ENCODE data around the gene DOCK2. TPM values are rescaled to one million over a fixed set of nuclear protein-coding genes. Genes with fewer than 3 reads are reported as not detected.

Gene DOCK2
- total and polyA plus RNA-seq, 7 donors = 2.3 to 21.1 (median 12.5) TPM

- peak; percentile 19 for DNase-seq
- TF ChIP-seq CTCF (IDR thresholded peaks at IDR 0.05) (no peak), POLR2AphosphoS5 (IDR thresholded peaks at IDR 0.05) (no peak), EP300 (IDR thresholded peaks at IDR 0.05) (no peak), POLR2A (IDR thresholded peaks at IDR 0.05) (no peak)
- H3K9me3 ChIP-seq = no peaks in the 10 kb centered on the region
- intact Hi-C loops (cut with DNase I) = no loop called here
- 12 to 47% methylated on average over 1 of the region's 1 CpG for WGBS, 2 donors
- H3K4me3 ChIP-seq = no peak overlapping the region
- H3K27ac ChIP-seq = no peak overlapping the region
- H3K36me3 ChIP-seq = no peaks in the 10 kb centered on the region
- no peaks in the 10 kb centered on the region for H3K27me3 ChIP-seq
- peaks cover 0 to 5% (median 0%) of the 10 kb centered on the region in 4 donors for H3K4me1 ChIP-seq
These were observed 458.6 kb downstream of the DOCK2 start for GRCh38 chr5:170095646-170096045.

GRCh38 chr5:170097934-170098333 lies 460.9 kb downstream of the DOCK2 start:
- Histone ChIP-seq H3K36me3 (no peaks in the 10 kb centered on the region), H3K9me3 (no peaks in the 10 kb centered on the region), H3K27me3 (no peaks in the 10 kb centered on the region), H3K4me3 (no peak overlapping the region), H3K27ac (no peak overlapping the region), H3K4me1 (peaks cover 0 to 6% (median 0%) of the 10 kb centered on the region in 4 donors)
- intact Hi-C loops (cut with DNase I) = no loop called here
- DNase-seq = peak; percentile 66
- WGBS, 2 donors = 53 to 72% methylated on average over 9 of the region's 9 CpGs
- no peak for TF ChIP-seq POLR2AphosphoS5 (IDR thresholded peaks at IDR 0.05)
- TF ChIP-seq EP300 (IDR thresholded peaks at IDR 0.05) = no peak
- no peak for TF ChIP-seq CTCF (IDR thresholded peaks at IDR 0.05)
- TF ChIP-seq POLR2A (IDR thresholded peaks at IDR 0.05) = no peak

- H3K9me3 ChIP-seq = no peaks in the 10 kb centered on the region
- no peak overlapping the region for H3K27ac ChIP-seq
- TF ChIP-seq POLR2A (IDR thresholded peaks at IDR 0.05) = no peak
- no peak for TF ChIP-seq POLR2AphosphoS5 (IDR thresholded peaks at IDR 0.05)
- peak in 3 of 4 experiments; percentile 42 to 49 (median 43) for TF ChIP-seq CTCF (IDR thresholded peaks at IDR 0.05)
- no peak for TF ChIP-seq EP300 (IDR thresholded peaks at IDR 0.05)
- intact Hi-C loops (cut with DNase I) = loop anchor here (5.0 kb wide), 2 partner anchors 322 to 532 kb away; no protein-coding TSS in a partner anchor
- no peak overlapping the region for H3K4me3 ChIP-seq
- peaks cover 0 to 6% (median 0%) of the 10 kb centered on the region in 4 donors for H3K4me1 ChIP-seq
- 29 to 34% methylated on average over 13 of the region's 13 CpGs for WGBS, 2 donors
- no peaks in the 10 kb centered on the region for H3K27me3 ChIP-seq
- H3K36me3 ChIP-seq = no peaks in the 10 kb centered on the region
- DNase-seq = peak; percentile 84
These were observed 463.2 kb downstream of the DOCK2 start for GRCh38 chr5:170100066-170100943.

- no peak for DNase-seq
- H3K4me3 ChIP-seq = no peak overlapping the region
- no peak for TF ChIP-seq EP300 (IDR thresholded peaks at IDR 0.05)
- no peak for TF ChIP-seq POLR2AphosphoS5 (IDR thresholded peaks at IDR 0.05)
- TF ChIP-seq POLR2A (IDR thresholded peaks at IDR 0.05) = no peak
- no peak for TF ChIP-seq CTCF (IDR thresholded peaks at IDR 0.05)
- WGBS, 2 donors = 92 to 96% methylated on average over 1 of the region's 1 CpG
- peaks cover 0 to 6% (median 0%) of the 10 kb centered on the region in 4 donors for H3K4me1 ChIP-seq
- H3K9me3 ChIP-seq = no peaks in the 10 kb centered on the region
- intact Hi-C loops (cut with DNase I) = loop anchor here (5.0 kb wide), 2 partner anchors 319 to 529 kb away; no protein-coding TSS in a partner anchor
- H3K27ac ChIP-seq = no peak overlapping the region
- H3K36me3 ChIP-seq = no peaks in the 10 kb centered on the region
- H3K27me3 ChIP-seq = no peaks in the 10 kb centered on the region
These were observed 466.4 kb downstream of the DOCK2 start for GRCh38 chr5:170103447-170103846.
